PC-3 (cell line): ENCODE measurements around the gene CSK. TPM values are rescaled to one million over a fixed set of nuclear protein-coding genes. Genes with fewer than 3 reads are reported as not detected.

Experiments used
- ATAC-seq: fragments of 200-7000 bp; cut with Tn5 transposase; 2 replicates; pipeline ENCODE4 v1.9.1; 2020; ENCODE audit warnings: mild to moderate bottlenecking, moderate library complexity
- BruUV-seq: library from RNA; stranded (reverse); fragments of 400-500 nt; replicated peaks from 2 replicates; lab custom pipeline; 2021; lab: Mats Ljungman, UMichigan
- CTCF ChIA-PET: fragments of 300-600 bp; sonication (Branson Sonifier 250); formaldehyde crosslinking; loops from one replicate; lab custom pipeline; 2022; ENCODE audit warnings: antibody characterized with exemption; lab: Charles Lee
- POLR2A ChIA-PET: fragments of 300-600 bp; sonication (Branson Sonifier 250); formaldehyde crosslinking; loops from one replicate; lab custom pipeline; 2022; ENCODE audit warnings: antibody characterized with exemption; ENCODE audit not compliant: unreplicated experiment; lab: Charles Lee
- DNase-seq: peaks from one replicate; pipeline ENCODE4 v3.0.0-alpha.2; 2015
- H2AFZ ChIP-seq: fragments of 300-600 bp; sonication (generic); 2 replicates; pipeline ENCODE4 v1.6.0; 2016; ENCODE audit warnings: antibody characterized with exemption, low read length
- H3F3A ChIP-seq: fragments of 300-600 bp; sonication (generic); one replicate; pipeline ENCODE4 v1.6.0; 2017; ENCODE audit warnings: antibody characterized with exemption, low read length, control low read depth, mild to moderate bottlenecking; ENCODE audit not compliant: unreplicated experiment
- H3K27ac ChIP-seq: fragments of 300-600 bp; sonication (generic); 2 replicates; pipeline ENCODE4 v1.5.1; 2016; ENCODE audit warnings: mild to moderate bottlenecking, low read length
- H3K27me3 ChIP-seq: fragments of 300-600 bp; sonication (generic); 2 replicates; pipeline ENCODE4 v1.6.1; 2016; ENCODE audit warnings: low read length, mixed read lengths
- H3K36me3 ChIP-seq: fragments of 300-600 bp; sonication (generic); 2 replicates; pipeline ENCODE4 v1.6.1; 2016; ENCODE audit warnings: low read depth, mixed run types, low read length, mixed read lengths
- H3K4me1 ChIP-seq: fragments of 300-600 bp; sonication (generic); 2 replicates; pipeline ENCODE4 v1.5.1; 2016; ENCODE audit warnings: low read length; ENCODE audit not compliant: insufficient read depth
- H3K4me2 ChIP-seq: fragments of 300-600 bp; sonication (generic); 2 replicates; pipeline ENCODE4 v1.6.0; 2016; ENCODE audit warnings: low read length
- H3K4me3 ChIP-seq: fragments of 300-600 bp; sonication (generic); 2 replicates; pipeline ENCODE4 v1.5.1; 2016; ENCODE audit warnings: mild to moderate bottlenecking, low read length, mixed read lengths
- H3K79me2 ChIP-seq: fragments of 300-600 bp; sonication (generic); 2 replicates; pipeline ENCODE4 v1.6.1; 2017; ENCODE audit warnings: low read length, mixed read lengths
- H3K9ac ChIP-seq: fragments of 300-600 bp; sonication (generic); 2 replicates; pipeline ENCODE4 v1.6.0; 2016; ENCODE audit warnings: mild to moderate bottlenecking, low read length
- H3K9me2 ChIP-seq: fragments of 300-600 bp; sonication (generic); replicated peaks from 2 replicates; pipeline ENCODE4 v1.6.1; 2016; ENCODE audit warnings: mixed run types, low read length, mixed read lengths
- H3K9me3 ChIP-seq: fragments of 300-600 bp; sonication (generic); 2 replicates; pipeline ENCODE4 v1.6.1; 2016; ENCODE audit warnings: low read length, mixed read lengths
- H4K20me1 ChIP-seq: fragments of 300-600 bp; sonication (generic); 2 replicates; pipeline ENCODE4 v1.6.1; 2016; ENCODE audit warnings: low read length, mixed read lengths
- CTCF ChIP-seq: fragments of 300-600 bp; sonication (generic); conservative IDR thresholded peaks from 2 replicates; pipeline ENCODE4 v1.5.1; 2017; ENCODE audit warnings: antibody characterized with exemption, low read depth, mild to moderate bottlenecking, low read length
- EZH2 ChIP-seq: fragments of 300-600 bp; sonication (generic); IDR thresholded peaks from one replicate; pipeline ENCODE4 v1.6.1; 2017; ENCODE audit warnings: antibody characterized with exemption, mild to moderate bottlenecking, low read length; ENCODE audit not compliant: unreplicated experiment
- EZH2phosphoT487 ChIP-seq: fragments of 300-600 bp; sonication (generic); IDR thresholded peaks from 2 replicates; pipeline ENCODE4 v1.6.1; 2018; ENCODE audit warnings: mild to moderate bottlenecking, antibody characterized with exemption, low read length, borderline replicate concordance
- intact Hi-C: fragments of 100-400 bp; cut with micrococcal nuclease; formaldehyde crosslinking; loops from 2 replicates; pipeline ENCODE4 v1.9.0; 2023
- total RNA-seq: library from RNA; depleted of rRNA; stranded (reverse); fragments of >200 nt; gene quantifications from 2 replicates; pipeline ENCODE4 v1.2.3, GENCODE V29; 2014

The CSK gene
- total RNA-seq, 1 experiment from 2014 or later: 38.0 TPM

DNA sequence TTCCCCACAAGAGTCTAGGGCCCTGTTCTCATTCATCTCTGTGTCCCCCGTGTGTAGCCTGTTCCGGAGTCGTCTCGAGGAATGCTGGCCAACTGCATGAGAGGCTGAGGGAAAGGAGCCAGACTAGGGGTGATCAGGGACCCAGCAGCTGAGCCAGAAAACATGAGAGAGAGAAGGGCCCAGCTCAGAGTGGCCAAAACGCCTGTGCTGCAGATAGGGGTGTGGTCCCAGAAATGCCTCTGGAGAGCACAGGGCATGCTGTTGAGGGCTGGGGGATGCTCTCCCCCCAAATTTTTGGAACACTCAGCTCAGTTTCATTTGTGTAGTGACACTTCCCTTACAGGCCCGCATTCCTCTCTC, 19.1 kb upstream of the CSK start:
- no TSS peak for BruUV-seq
- H4K20me1 ChIP-seq: no peaks in the 10 kb centered on the region
- no peaks in the 10 kb centered on the region for H3K4me1 ChIP-seq
- no peak overlapping the region for H3K9ac ChIP-seq
- H3K9me3 ChIP-seq: no peaks in the 10 kb centered on the region
- ChIA-PET CTCF (no interaction called here), POLR2A (no interaction called here)
- H3K4me2 ChIP-seq: no peak overlapping the region
- no peaks in the 10 kb centered on the region for H3K36me3 ChIP-seq
- H3K27me3 ChIP-seq: no peaks in the 10 kb centered on the region
- TF ChIP-seq EZH2: no peak
- no peak for TF ChIP-seq CTCF
- no peak for TF ChIP-seq EZH2phosphoT487
- no peaks in the 10 kb centered on the region for H3K79me2 ChIP-seq
- DNase-seq (no peak), ATAC-seq (no peak)
- no peak overlapping the region for H3K27ac ChIP-seq
- intact Hi-C loops: no loop called here
- no peak overlapping the region for H3K4me3 ChIP-seq
- no peak overlapping the region for H2AFZ ChIP-seq
- H3K9me2 ChIP-seq: no peaks in the 10 kb centered on the region
- no peaks in the 10 kb centered on the region for H3F3A ChIP-seq

DNA sequence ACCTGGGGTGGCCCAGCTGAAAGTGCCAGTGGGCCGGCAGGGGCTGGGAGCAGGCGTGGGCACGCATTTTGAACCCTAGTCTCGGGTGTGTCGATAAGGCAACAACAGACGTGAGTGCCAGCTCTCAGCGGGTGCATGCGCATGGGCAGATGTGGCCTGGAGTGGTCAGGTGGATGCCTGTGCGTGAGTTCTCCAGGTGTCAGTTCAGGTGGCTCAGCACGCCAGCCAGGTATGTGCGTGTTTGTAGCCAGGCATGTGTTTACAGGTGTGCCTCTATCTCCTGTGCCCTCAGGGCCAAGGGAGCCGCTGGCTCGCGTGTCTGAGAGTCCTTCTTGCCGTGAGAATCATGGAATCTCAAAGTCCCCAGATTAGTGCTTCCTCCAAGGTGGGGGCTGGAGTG, 18.5 kb upstream of the CSK start:
- ATAC-seq (no peak), DNase-seq (no peak)
- no peaks in the 10 kb centered on the region for H4K20me1 ChIP-seq
- H3K9me2 ChIP-seq: no peaks in the 10 kb centered on the region
- ChIA-PET POLR2A (no interaction called here), CTCF (no interaction called here)
- no peak overlapping the region for H3K4me3 ChIP-seq
- H3K9ac ChIP-seq: no peak overlapping the region
- H3K4me2 ChIP-seq: no peak overlapping the region
- H3K36me3 ChIP-seq: no peaks in the 10 kb centered on the region
- no peaks in the 10 kb centered on the region for H3F3A ChIP-seq
- BruUV-seq: no TSS peak
- no peak overlapping the region for H2AFZ ChIP-seq
- no peak overlapping the region for H3K27ac ChIP-seq
- intact Hi-C loops: no loop called here
- no peak for TF ChIP-seq EZH2
- no peak for TF ChIP-seq EZH2phosphoT487
- no peak for TF ChIP-seq CTCF
- no peaks in the 10 kb centered on the region for H3K79me2 ChIP-seq
- H3K27me3 ChIP-seq: no peaks in the 10 kb centered on the region
- H3K9me3 ChIP-seq: no peaks in the 10 kb centered on the region
- H3K4me1 ChIP-seq: no peaks in the 10 kb centered on the region

GRCh38 chr15:74767167-74768098, 14.4 kb upstream of the CSK start:
- no peaks in the 10 kb centered on the region for H3K27me3 ChIP-seq
- no peaks in the 10 kb centered on the region for H3K36me3 ChIP-seq
- ChIA-PET POLR2A (no interaction called here), CTCF (interaction anchor here (2.3 kb wide), 1 partner anchor 132 kb away, joined by 13 read pairs; no protein-coding TSS in a partner anchor)
- no peaks in the 10 kb centered on the region for H3K79me2 ChIP-seq
- no peaks in the 10 kb centered on the region for H3K4me1 ChIP-seq
- no peak for TF ChIP-seq EZH2
- no peak for TF ChIP-seq CTCF
- TF ChIP-seq EZH2phosphoT487: no peak
- ATAC-seq (no peak), DNase-seq (no peak)
- no TSS peak for BruUV-seq
- no peak overlapping the region for H3K4me2 ChIP-seq
- no peaks in the 10 kb centered on the region for H4K20me1 ChIP-seq
- H3F3A ChIP-seq: no peaks in the 10 kb centered on the region
- no peak overlapping the region for H3K4me3 ChIP-seq
- no peaks in the 10 kb centered on the region for H3K9me2 ChIP-seq
- H2AFZ ChIP-seq: no peak overlapping the region
- no peaks in the 10 kb centered on the region for H3K9me3 ChIP-seq
- H3K27ac ChIP-seq: no peak overlapping the region
- intact Hi-C loops: loop anchor here (1.0 to 5.0 kb wide), 2 partner anchors 115 to 132 kb away; no protein-coding TSS in a partner anchor
- no peak overlapping the region for H3K9ac ChIP-seq
